PFSK-1 (cell line): ENCODE results near the gene ZEB1.

ENCODE experiments used
- FOXP2 ChIP-seq: optimal IDR thresholded peaks from 2 replicates; pipeline ENCODE3; 2011; ENCODE audit warnings: borderline replicate concordance, control low read depth, inconsistent platforms; ENCODE audit not compliant: insufficient read depth; ENCODE audit errors: extremely low read length, extremely low read depth
- POLR2AphosphoS5 ChIP-seq: IDR thresholded peaks from 2 replicates; pipeline ENCODE4 v1.6.1; 2012; ENCODE audit warnings: low read depth, mild to moderate bottlenecking, control low read depth, low read length, moderate library complexity
- SIN3A ChIP-seq: IDR thresholded peaks from 2 replicates; pipeline ENCODE4 v1.6.1; 2012; ENCODE audit warnings: mild to moderate bottlenecking, low read length, moderate library complexity, borderline replicate concordance; ENCODE audit not compliant: insufficient read depth
- TAF1 ChIP-seq: IDR thresholded peaks from 2 replicates; pipeline ENCODE4 v1.6.1; 2012; ENCODE audit warnings: low read length, control low read depth, borderline replicate concordance; ENCODE audit not compliant: insufficient read depth

DNA sequence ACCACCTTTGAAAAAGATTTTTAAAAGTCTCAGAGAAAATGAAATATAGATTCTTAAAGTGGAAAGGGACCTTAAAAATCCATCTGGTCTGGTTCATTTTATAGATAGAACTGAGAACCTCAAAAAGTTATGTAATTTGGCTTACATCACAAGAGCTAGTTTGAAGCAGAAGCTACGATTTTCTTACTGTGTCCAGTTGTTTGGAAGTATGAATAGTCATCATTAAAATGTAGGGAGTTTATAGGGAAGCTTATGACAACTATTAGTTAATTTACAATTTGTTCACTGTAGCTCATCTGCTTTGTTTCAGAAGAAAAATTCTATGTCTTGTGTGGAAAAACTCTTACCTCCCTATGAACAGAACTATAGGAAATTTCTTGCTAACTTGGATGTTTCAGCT lies 26.9 kb downstream of the ZEB1 start:
- TF ChIP-seq FOXP2 (no peak), POLR2AphosphoS5 (no peak), SIN3A (no peak), TAF1 (no peak)
